Skeletal muscle satellite cell (primary cell): ENCODE measurements around the gene CFDP1.

ENCODE experiments used
- H3K27me3 ChIP-seq: 2 replicates; pipeline ENCODE4 v1.7.0; 2013; ENCODE audit warnings: low read length; ENCODE audit not compliant: control insufficient read depth, insufficient read depth
- H3K36me3 ChIP-seq: 2 replicates; pipeline ENCODE4 v1.7.0; 2013; ENCODE audit warnings: mild to moderate bottlenecking, control low read depth, low read length; ENCODE audit not compliant: insufficient read depth
- H3K4me1 ChIP-seq: 2 replicates; pipeline ENCODE4 v1.7.0; 2013; ENCODE audit warnings: low read length; ENCODE audit not compliant: control insufficient read depth, insufficient read depth
- H3K4me2 ChIP-seq: 2 replicates; pipeline ENCODE4 v1.7.0; 2013; ENCODE audit warnings: mild to moderate bottlenecking, low read length
- H3K4me3 ChIP-seq: 2 replicates; pipeline ENCODE4 v1.7.0; 2013; ENCODE audit warnings: low read length
- H3K9ac ChIP-seq: 2 replicates; pipeline ENCODE4 v1.7.0; 2013; ENCODE audit warnings: mild to moderate bottlenecking, low read depth, low read length, moderate library complexity
- H3K9me3 ChIP-seq: replicated peaks from 2 replicates; pipeline ENCODE4 v1.7.0; 2013; ENCODE audit warnings: mild to moderate bottlenecking, control low read depth, low read length

Gene CFDP1

GRCh38 chr16:75310541-75310940 lies 122.8 kb downstream of the CFDP1 start:
- no peak overlapping the region for H3K4me3 ChIP-seq

GRCh38 chr16:75309899-75310430 lies 123.3 kb downstream of the CFDP1 start:
- no peaks in the 10 kb centered on the region for H3K27me3 ChIP-seq
- H3K36me3 ChIP-seq, result no peaks in the 10 kb centered on the region
- H3K9me3 ChIP-seq, result no peaks in the 10 kb centered on the region
- no peak overlapping the region for H3K9ac ChIP-seq
- no peak overlapping the region for H3K4me3 ChIP-seq
- no peak overlapping the region for H3K4me2 ChIP-seq
- peaks cover 20% of the 10 kb centered on the region for H3K4me1 ChIP-seq

More at GRCh38 chr16:75310541-75310940, 122.8 kb downstream of the CFDP1 start:
- Histone ChIP-seq H3K27me3 (no peaks in the 10 kb centered on the region), H3K4me2 (no peak overlapping the region), H3K9me3 (no peaks in the 10 kb centered on the region), H3K9ac (no peak overlapping the region), H3K36me3 (no peaks in the 10 kb centered on the region), H3K4me1 (peaks cover 17% of the 10 kb centered on the region)

- H3K9me3 ChIP-seq, result no peaks in the 10 kb centered on the region
- H3K4me3 ChIP-seq, result no peak overlapping the region
- no peak overlapping the region for H3K9ac ChIP-seq
- H3K36me3 ChIP-seq, result no peaks in the 10 kb centered on the region
- H3K4me2 ChIP-seq, result no peak overlapping the region
- peaks cover 28% of the 10 kb centered on the region for H3K4me1 ChIP-seq
- H3K27me3 ChIP-seq, result no peaks in the 10 kb centered on the region
These were observed 124.1 kb downstream of the CFDP1 start for GRCh38 chr16:75309156-75309555.

GRCh38 chr16:75308011-75308410 lies 125.3 kb downstream of the CFDP1 start:
- peaks cover 4% of the 10 kb centered on the region for H3K36me3 ChIP-seq
- no peak overlapping the region for H3K4me2 ChIP-seq
- H3K4me3 ChIP-seq, result no peak overlapping the region
- H3K9ac ChIP-seq, result no peak overlapping the region
- no peaks in the 10 kb centered on the region for H3K27me3 ChIP-seq
- H3K9me3 ChIP-seq, result no peaks in the 10 kb centered on the region
- peaks cover 34% of the 10 kb centered on the region for H3K4me1 ChIP-seq

GRCh38 chr16:75307506-75307905 lies 125.8 kb downstream of the CFDP1 start:
- Histone ChIP-seq H3K4me2 (no peak overlapping the region), H3K9me3 (no peaks in the 10 kb centered on the region), H3K4me1 (peaks cover 34% of the 10 kb centered on the region), H3K9ac (no peak overlapping the region), H3K4me3 (no peak overlapping the region), H3K36me3 (peaks cover 4% of the 10 kb centered on the region), H3K27me3 (no peaks in the 10 kb centered on the region)

GRCh38 chr16:75306099-75306762 lies 127.1 kb downstream of the CFDP1 start:
- Histone ChIP-seq H3K4me3 (peak overlapping the region; percentile 6), H3K4me2 (peak overlapping the region; percentile 35), H3K9ac (peak overlapping the region; percentile 68), H3K27me3 (no peaks in the 10 kb centered on the region), H3K9me3 (no peaks in the 10 kb centered on the region), H3K36me3 (peaks cover 13% of the 10 kb centered on the region), H3K4me1 (peaks cover 31% of the 10 kb centered on the region)

- H3K4me2 ChIP-seq, result peak overlapping the region; percentile 62
- H3K9ac ChIP-seq, result peak overlapping the region; percentile 86
- peaks cover 31% of the 10 kb centered on the region for H3K4me1 ChIP-seq
- peak overlapping the region; percentile 2 for H3K4me3 ChIP-seq
- H3K9me3 ChIP-seq, result no peaks in the 10 kb centered on the region
- H3K36me3 ChIP-seq, result peaks cover 20% of the 10 kb centered on the region
- H3K27me3 ChIP-seq, result no peaks in the 10 kb centered on the region
These were observed 127.8 kb downstream of the CFDP1 start for GRCh38 chr16:75305364-75306098.

GRCh38 chr16:75304521-75305363 lies 128.6 kb downstream of the CFDP1 start:
- H3K4me2 ChIP-seq, result peak overlapping the region; percentile 62
- peaks cover 20% of the 10 kb centered on the region for H3K36me3 ChIP-seq
- no peaks in the 10 kb centered on the region for H3K27me3 ChIP-seq
- H3K9me3 ChIP-seq, result no peaks in the 10 kb centered on the region
- peaks cover 31% of the 10 kb centered on the region for H3K4me1 ChIP-seq
- H3K4me3 ChIP-seq, result no peak overlapping the region
- H3K9ac ChIP-seq, result peak overlapping the region; percentile 86

- Histone ChIP-seq H3K9me3 (no peaks in the 10 kb centered on the region), H3K9ac (no peak overlapping the region), H3K27me3 (no peaks in the 10 kb centered on the region), H3K36me3 (peaks cover 28% of the 10 kb centered on the region), H3K4me3 (no peak overlapping the region), H3K4me2 (no peak overlapping the region), H3K4me1 (peaks cover 29% of the 10 kb centered on the region)
These were observed 131.5 kb downstream of the CFDP1 start for GRCh38 chr16:75301804-75302203.

GRCh38 chr16:75298267-75298666 lies 135.0 kb downstream of the CFDP1 start:
- H3K4me1 ChIP-seq, result no peaks in the 10 kb centered on the region
- H3K9me3 ChIP-seq, result no peaks in the 10 kb centered on the region
- no peak overlapping the region for H3K4me3 ChIP-seq
- no peak overlapping the region for H3K4me2 ChIP-seq
- H3K36me3 ChIP-seq, result peaks cover 26% of the 10 kb centered on the region
- H3K27me3 ChIP-seq, result no peaks in the 10 kb centered on the region
- no peak overlapping the region for H3K9ac ChIP-seq

GRCh38 chr16:75296606-75297005 lies 136.7 kb downstream of the CFDP1 start:
- peaks cover 32% of the 10 kb centered on the region for H3K36me3 ChIP-seq
- H3K4me1 ChIP-seq, result no peaks in the 10 kb centered on the region
- no peaks in the 10 kb centered on the region for H3K9me3 ChIP-seq
- no peak overlapping the region for H3K9ac ChIP-seq
- H3K4me3 ChIP-seq, result no peak overlapping the region
- no peak overlapping the region for H3K4me2 ChIP-seq
- no peaks in the 10 kb centered on the region for H3K27me3 ChIP-seq
